Measurements from ENCODE around the gene COMMD9. TPM values are rescaled to one million over a fixed set of nuclear protein-coding genes. Genes with fewer than 3 reads are reported as not detected.

Gene COMMD9
- total RNA-seq, result 10 to 100 TPM; 33.6 to 34.6 TPM
- 39.2 TPM for polyA plus RNA-seq (2013, experiment 1 of 2)
- polyA plus RNA-seq (2013, experiment 2 of 2), result 36.4 TPM
- 6.1 to 41.5 (median 24.9) reads per million in 172 experiments for total RNA-seq

GRCh38 chr11:36289226-36289852 lies at the start of gene COMMD9:
Gene COMMD9, minus strand, starts transcription at chr11:36289424. Its CDS starts 12 bp downstream, at chr11:36289412.
- ATAC-seq (ENCODE audit: poor library complexity) (peak; percentile 97), DNase-seq (peak; percentile 89 to 97 (median 92))
- Histone ChIP-seq H3K27me3 (ENCODE audit: control insufficient read depth in 1 of 2, insufficient read depth in 2 of 2, low read length in 2 of 2) (no peaks in the 10 kb centered on the region), H3K27ac (ENCODE audit: low read depth in 1 of 2, low read length in 2 of 2) (no peak within 1 kb of the TSS), H3K9me3 (ENCODE audit: control insufficient read depth in 1 of 2, insufficient read depth in 1 of 2, low read length in 2 of 2) (no peaks in the 10 kb centered on the region), H3K4me3 (ENCODE audit: low read length) (peak within 1 kb of the TSS; percentile 72), H3K36me3 (ENCODE audit: insufficient read depth, low read length) (no peaks in the 10 kb centered on the region), H3K4me1 (ENCODE audit: insufficient read depth, low read length) (peaks cover 11% of the 10 kb centered on the region)
- CTCF ChIA-PET, result interaction anchor here (1.2 to 1.8 kb wide), 3 partner anchors 204 to 458 kb away, joined by 3 to 13 read pairs (median 4); partner anchors contain the start of gene TRAF6
- POLR2A ChIA-PET, result interaction anchor here (0.8 to 1.6 kb wide), 6 partner anchors 11 to 1639 kb away, joined by 3 to 6 read pairs (median 3); partner anchors contain the start of gene TRAF6
- peak within 1 kb of the TSS; percentile 73 for H3K27ac Mint-ChIP-seq
- H3K9me3 Mint-ChIP-seq, result no peaks in the 10 kb centered on the region
- TF ChIP-seq CTCF (IDR thresholded peaks at IDR 0.05), result no peak
- intact Hi-C loops (cut with DNase I, micrococcal nuclease), result loop anchor here in 1 of 2 experiments (10.0 kb wide), 1 partner anchor 1375 kb away; the partner anchor contains the start of genes APIP and PDHX
- H3K4me3 Mint-ChIP-seq, result peak within 1 kb of the TSS; percentile 94
- H3K36me3 Mint-ChIP-seq (ENCODE audit: low read depth), result peaks cover 10% of the 10 kb centered on the region
- H3K4me1 Mint-ChIP-seq (ENCODE audit: low read depth), result peaks cover 43% of the 10 kb centered on the region
- H3K27me3 Mint-ChIP-seq, result no peaks in the 10 kb centered on the region

- TF ChIP-seq CTCF (IDR thresholded peaks at IDR 0.05), result no peak
- POLR2A ChIA-PET, result interaction anchor here (0.6 kb wide), 1 partner anchor 44 kb away, joined by 3 read pairs; no protein-coding TSS in a partner anchor
- no peaks in the 10 kb centered on the region for H3K9me3 ChIP-seq (ENCODE audit: control insufficient read depth in 1 of 2, insufficient read depth in 1 of 2, low read length in 2 of 2)
- peak in 1 of 14 experiments; percentile 20 for DNase-seq
- CTCF ChIA-PET, result no interaction called here
- intact Hi-C loops (cut with DNase I, micrococcal nuclease), result no loop called here
- H3K4me3 ChIP-seq (ENCODE audit: low read length), result no peak overlapping the region
- Mint-ChIP-seq H3K4me3 (no peak overlapping the region), H3K9me3 (no peaks in the 10 kb centered on the region), H3K27ac (no peak overlapping the region), H3K4me1 (ENCODE audit: low read depth) (no peaks in the 10 kb centered on the region), H3K27me3 (peaks cover 1% of the 10 kb centered on the region), H3K36me3 (ENCODE audit: low read depth) (no peaks in the 10 kb centered on the region)
- no peak for ATAC-seq (ENCODE audit: poor library complexity)
- H3K4me1 ChIP-seq (ENCODE audit: insufficient read depth, low read length), result no peaks in the 10 kb centered on the region
- H3K36me3 ChIP-seq (ENCODE audit: insufficient read depth, low read length), result no peaks in the 10 kb centered on the region
- H3K27me3 ChIP-seq (ENCODE audit: control insufficient read depth in 1 of 2, insufficient read depth in 2 of 2, low read length in 2 of 2), result no peaks in the 10 kb centered on the region
- no peak overlapping the region for H3K27ac ChIP-seq (ENCODE audit: low read depth in 1 of 2, low read length in 2 of 2)
Observed at GRCh38 chr11:36333897-36334296, 44.7 kb upstream of the COMMD9 start.

- Mint-ChIP-seq H3K27ac (no peak overlapping the region), H3K4me3 (no peak overlapping the region), H3K36me3 (ENCODE audit: low read depth) (no peaks in the 10 kb centered on the region), H3K4me1 (ENCODE audit: low read depth) (no peaks in the 10 kb centered on the region), H3K9me3 (no peaks in the 10 kb centered on the region), H3K27me3 (no peaks in the 10 kb centered on the region)
- POLR2A ChIA-PET, result interaction anchor here (0.7 kb wide), 1 partner anchor 17 kb away, joined by 3 read pairs; no protein-coding TSS in a partner anchor
- DNase-seq, result no peak
- ATAC-seq (ENCODE audit: poor library complexity), result no peak
- Histone ChIP-seq H3K27ac (ENCODE audit: low read depth in 1 of 2, low read length in 2 of 2) (no peak overlapping the region), H3K4me1 (ENCODE audit: insufficient read depth, low read length) (no peaks in the 10 kb centered on the region), H3K4me3 (ENCODE audit: low read length) (no peak overlapping the region), H3K36me3 (ENCODE audit: insufficient read depth, low read length) (no peaks in the 10 kb centered on the region), H3K27me3 (ENCODE audit: control insufficient read depth in 1 of 2, insufficient read depth in 2 of 2, low read length in 2 of 2) (no peaks in the 10 kb centered on the region), H3K9me3 (ENCODE audit: control insufficient read depth in 1 of 2, insufficient read depth in 1 of 2, low read length in 2 of 2) (no peaks in the 10 kb centered on the region)
- CTCF ChIA-PET, result no interaction called here
- no peak for TF ChIP-seq CTCF (IDR thresholded peaks at IDR 0.05)
- intact Hi-C loops (cut with DNase I, micrococcal nuclease), result no loop called here
Observed at GRCh38 chr11:36333468-36333867, 44.2 kb upstream of the COMMD9 start.
